ENCODE measurements around the gene ATG101.

DNA sequence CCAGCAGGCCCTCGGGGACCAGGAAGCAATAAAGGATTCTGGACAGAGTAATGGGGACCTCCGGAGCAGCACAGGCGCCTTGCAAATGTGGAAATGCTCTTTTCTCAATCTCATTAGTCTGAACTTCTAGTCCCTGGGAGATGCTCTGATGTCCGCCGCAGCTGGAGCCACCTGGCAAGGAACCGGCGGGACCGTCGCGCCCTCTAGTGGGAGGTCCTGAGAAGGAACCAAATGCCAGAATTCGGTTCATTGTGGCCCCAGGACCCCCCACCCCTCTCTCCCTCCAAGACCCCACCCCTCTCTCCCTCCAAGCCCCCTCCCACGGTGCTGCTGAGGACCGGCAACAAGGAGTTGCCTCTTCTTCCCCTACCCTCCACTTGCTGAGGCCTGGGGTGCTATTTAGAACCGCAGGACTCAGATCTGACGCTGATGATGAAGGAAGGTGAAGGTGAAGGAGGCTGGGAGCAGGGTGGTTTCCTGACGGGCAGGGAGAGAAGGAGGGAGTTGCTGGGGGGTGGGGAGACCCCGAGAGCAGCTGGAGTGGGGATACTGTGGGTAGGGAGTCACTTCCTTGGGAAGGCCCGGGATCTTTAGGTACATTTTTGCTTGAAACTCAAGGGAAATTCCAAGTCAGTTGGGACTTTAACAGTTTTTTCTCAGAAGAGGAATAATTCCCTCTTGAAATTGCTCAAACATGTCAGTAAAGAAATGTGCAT, 52.2 kb downstream of the ATG101 start:
- TF ChIP-seq, protein P1, sequence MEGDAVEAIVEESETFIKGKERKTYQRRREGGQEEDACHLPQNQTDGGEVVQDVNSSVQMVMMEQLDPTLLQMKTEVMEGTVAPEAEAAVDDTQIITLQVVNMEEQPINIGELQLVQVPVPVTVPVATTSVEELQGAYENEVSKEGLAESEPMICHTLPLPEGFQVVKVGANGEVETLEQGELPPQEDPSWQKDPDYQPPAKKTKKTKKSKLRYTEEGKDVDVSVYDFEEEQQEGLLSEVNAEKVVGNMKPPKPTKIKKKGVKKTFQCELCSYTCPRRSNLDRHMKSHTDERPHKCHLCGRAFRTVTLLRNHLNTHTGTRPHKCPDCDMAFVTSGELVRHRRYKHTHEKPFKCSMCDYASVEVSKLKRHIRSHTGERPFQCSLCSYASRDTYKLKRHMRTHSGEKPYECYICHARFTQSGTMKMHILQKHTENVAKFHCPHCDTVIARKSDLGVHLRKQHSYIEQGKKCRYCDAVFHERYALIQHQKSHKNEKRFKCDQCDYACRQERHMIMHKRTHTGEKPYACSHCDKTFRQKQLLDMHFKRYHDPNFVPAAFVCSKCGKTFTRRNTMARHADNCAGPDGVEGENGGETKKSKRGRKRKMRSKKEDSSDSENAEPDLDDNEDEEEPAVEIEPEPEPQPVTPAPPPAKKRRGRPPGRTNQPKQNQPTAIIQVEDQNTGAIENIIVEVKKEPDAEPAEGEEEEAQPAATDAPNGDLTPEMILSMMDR (IDR thresholded peaks at IDR 0.05) = peak in 2 of 3 experiments; percentile 49 to 79
- no peak for TF ChIP-seq POLR2A (IDR thresholded peaks at IDR 0.05)
